ENCODE data around the gene TPRG1.

Gene TPRG1

GRCh38 chr3:189170559-189170958, 1.2 kb upstream of the TPRG1 start:
- TF ChIP-seq CTCF (IDR thresholded peaks at IDR 0.05; ENCODE audit: low read depth, low read length, poor library complexity, severe bottlenecking) = no peak
- TF ChIP-seq EZH2phosphoT487 (IDR thresholded peaks at IDR 0.05; ENCODE audit: borderline replicate concordance, low read length) = no peak

GRCh38 chr3:189172668-189173419, 1.1 kb downstream of the TPRG1 start:
- no peaks in the 10 kb centered on the region for H3K27me3 ChIP-seq (ENCODE audit: control insufficient read depth, low read length)
- no peaks in the 10 kb centered on the region for H3K36me3 ChIP-seq (ENCODE audit: control insufficient read depth, low read length)
- H3K27ac ChIP-seq (ENCODE audit: low read depth, low read length) = no peak overlapping the region
- no peak overlapping the region for H3K4me2 ChIP-seq (ENCODE audit: low read length)
- no peaks in the 10 kb centered on the region for H3K79me2 ChIP-seq (ENCODE audit: control insufficient read depth, low read length)
- no peaks in the 10 kb centered on the region for H3K4me1 ChIP-seq (ENCODE audit: control insufficient read depth, low read length)
- no peak overlapping the region for H3K4me3 ChIP-seq (ENCODE audit: low read length)
- H4K20me1 ChIP-seq (ENCODE audit: control insufficient read depth, insufficient read depth, low read depth, low read length) = no peaks in the 10 kb centered on the region
- H3F3A ChIP-seq (ENCODE audit: control insufficient read depth, insufficient read depth) = no peaks in the 10 kb centered on the region
- no peak for TF ChIP-seq EZH2phosphoT487 (IDR thresholded peaks at IDR 0.05; ENCODE audit: borderline replicate concordance, low read length)
- no peak for TF ChIP-seq CTCF (IDR thresholded peaks at IDR 0.05; ENCODE audit: low read depth, low read length, poor library complexity, severe bottlenecking)
- no peaks in the 10 kb centered on the region for H3K9me3 ChIP-seq (ENCODE audit: control insufficient read depth, insufficient read depth, low read length)
- H3K9me2 ChIP-seq (replicated peaks; ENCODE audit: control insufficient read depth, low read length) = no peaks in the 10 kb centered on the region

More at GRCh38 chr3:189170559-189170958, 1.2 kb upstream of the TPRG1 start:
- Histone ChIP-seq H3K27me3 (ENCODE audit: control insufficient read depth, low read length) (no peaks in the 10 kb centered on the region), H3K9me3 (ENCODE audit: control insufficient read depth, insufficient read depth, low read length) (no peaks in the 10 kb centered on the region), H3F3A (ENCODE audit: control insufficient read depth, insufficient read depth) (no peaks in the 10 kb centered on the region), H3K9me2 (replicated peaks; ENCODE audit: control insufficient read depth, low read length) (no peaks in the 10 kb centered on the region), H3K4me3 (ENCODE audit: low read length) (no peak overlapping the region), H3K4me2 (ENCODE audit: low read length) (no peak overlapping the region), H4K20me1 (ENCODE audit: control insufficient read depth, insufficient read depth, low read depth, low read length) (no peaks in the 10 kb centered on the region), H3K4me1 (ENCODE audit: control insufficient read depth, low read length) (no peaks in the 10 kb centered on the region), H3K36me3 (ENCODE audit: control insufficient read depth, low read length) (no peaks in the 10 kb centered on the region), H3K27ac (ENCODE audit: low read depth, low read length) (no peak overlapping the region), H3K79me2 (ENCODE audit: control insufficient read depth, low read length) (no peaks in the 10 kb centered on the region)

- Histone ChIP-seq H3K4me3 (ENCODE audit: low read length) (no peak overlapping the region), H3K4me2 (ENCODE audit: low read length) (no peak overlapping the region)
Observed at GRCh38 chr3:189184566-189184965, 12.8 kb downstream of the TPRG1 start.

More at GRCh38 chr3:189184566-189184965, 12.8 kb downstream of the TPRG1 start:
- Histone ChIP-seq H4K20me1 (ENCODE audit: control insufficient read depth, insufficient read depth, low read depth, low read length) (no peaks in the 10 kb centered on the region), H3K36me3 (ENCODE audit: control insufficient read depth, low read length) (no peaks in the 10 kb centered on the region), H3K27me3 (ENCODE audit: control insufficient read depth, low read length) (no peaks in the 10 kb centered on the region), H3K9me3 (ENCODE audit: control insufficient read depth, insufficient read depth, low read length) (no peaks in the 10 kb centered on the region), H3K9me2 (replicated peaks; ENCODE audit: control insufficient read depth, low read length) (no peaks in the 10 kb centered on the region), H3F3A (ENCODE audit: control insufficient read depth, insufficient read depth) (no peaks in the 10 kb centered on the region), H3K4me1 (ENCODE audit: control insufficient read depth, low read length) (no peaks in the 10 kb centered on the region), H3K27ac (ENCODE audit: low read depth, low read length) (no peak overlapping the region), H3K79me2 (ENCODE audit: control insufficient read depth, low read length) (no peaks in the 10 kb centered on the region)
- no peak for TF ChIP-seq CTCF (IDR thresholded peaks at IDR 0.05; ENCODE audit: low read depth, low read length, poor library complexity, severe bottlenecking)
- no peak for TF ChIP-seq EZH2phosphoT487 (IDR thresholded peaks at IDR 0.05; ENCODE audit: borderline replicate concordance, low read length)

Measured in DOHH2 (cell line).